Measurements from ENCODE around the gene UGT2B17. TPM values are rescaled to one million over a fixed set of nuclear protein-coding genes. Genes with fewer than 3 reads are reported as not detected.
"Not testable (repeated sequence)": the region's sequence is repeated elsewhere in the genome, so short reads cannot be mapped to it uniquely, and the experiment has no call there.

UGT2B17 gene
- total RNA-seq = not detected in 2 replicates

GRCh38 chr4:68576272-68577125, at the start of gene UGT2B17:
UGT2B17 (minus strand) TSS chr4:68576322; CDS start chr4:68568484, 7,838 bp downstream.
- no peak for DNase-seq (ENCODE audit: low read depth in 2 of 2)

- DNase-seq (ENCODE audit: low read depth in 2 of 2) = not testable (repeated sequence)
These were observed 46.6 kb upstream of the UGT2B17 start for GRCh38 chr4:68622731-68623130.

GRCh38 chr4:68617003-68617698, 41.0 kb upstream of the UGT2B17 start:
- DNase-seq (ENCODE audit: low read depth in 2 of 2) = no peak

- DNase-seq (ENCODE audit: low read depth in 2 of 2) = no peak
These were observed 39.7 kb upstream of the UGT2B17 start for GRCh38 chr4:68615699-68616422.

DNA sequence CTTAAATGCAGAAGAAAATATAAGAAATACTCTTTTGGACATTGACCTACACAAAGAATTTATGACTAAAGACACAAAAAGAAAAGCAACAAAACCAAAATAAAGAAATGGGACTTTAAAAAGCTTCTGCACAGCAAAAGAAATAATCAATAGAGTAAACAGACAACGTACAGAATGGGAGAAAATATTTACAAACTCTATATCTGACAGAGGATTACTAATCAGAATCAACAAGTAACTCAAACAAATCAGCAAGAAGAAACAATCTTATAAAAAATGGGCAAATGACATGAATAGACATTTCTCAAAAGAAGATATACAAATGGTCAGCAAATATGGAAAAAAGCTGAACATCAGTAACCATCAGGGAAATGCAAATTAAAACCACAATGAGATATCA, 37.6 kb upstream of the UGT2B17 start:
- no peak for DNase-seq (ENCODE audit: low read depth in 2 of 2)

- DNase-seq (ENCODE audit: low read depth in 2 of 2) = no peak
These were observed 30.1 kb upstream of the UGT2B17 start for GRCh38 chr4:68606240-68606639.

GRCh38 chr4:68599150-68599549, 23.0 kb upstream of the UGT2B17 start:
- DNase-seq (ENCODE audit: low read depth in 2 of 2) = no peak

DNA sequence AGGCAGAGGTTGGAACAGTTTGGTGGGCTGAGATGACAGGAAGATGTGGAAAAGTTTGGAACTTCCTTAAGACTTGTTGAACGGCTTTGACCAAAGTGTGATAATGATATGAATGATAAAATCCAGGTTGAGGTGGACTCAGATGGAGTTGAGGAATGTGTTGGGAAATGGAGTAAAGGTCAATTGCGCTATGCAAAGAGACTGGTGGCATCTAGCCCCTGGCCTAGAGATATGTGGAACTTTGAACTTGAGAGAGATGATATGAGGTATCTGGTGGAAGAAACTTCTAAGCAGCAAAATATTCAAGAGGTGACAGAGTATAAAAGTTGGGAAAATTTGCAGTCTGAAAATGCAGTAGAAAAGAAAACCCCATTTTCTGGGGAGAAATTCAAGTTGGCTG, 21.4 kb upstream of the UGT2B17 start:
- DNase-seq (ENCODE audit: low read depth in 2 of 2) = no peak

DNA sequence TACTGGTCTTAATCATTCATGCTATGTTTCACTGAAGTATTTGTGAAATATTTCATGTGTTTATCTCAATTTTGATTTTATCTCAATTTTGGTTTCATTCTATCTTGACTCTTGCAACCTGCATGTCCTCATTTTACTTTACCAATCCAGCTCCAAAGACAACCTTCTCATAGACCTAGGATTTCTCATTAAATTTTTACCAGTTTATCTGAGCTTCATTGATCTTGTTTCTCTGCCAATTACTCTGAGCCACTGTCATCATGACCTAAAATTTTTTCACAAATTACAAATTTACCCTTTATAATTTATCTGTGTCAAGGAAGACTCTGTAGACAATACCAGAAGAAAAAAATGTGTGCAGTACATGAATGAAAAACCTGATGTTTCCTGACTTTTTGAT, 18.6 kb upstream of the UGT2B17 start:
- DNase-seq (ENCODE audit: low read depth in 2 of 2) = no peak

DNA sequence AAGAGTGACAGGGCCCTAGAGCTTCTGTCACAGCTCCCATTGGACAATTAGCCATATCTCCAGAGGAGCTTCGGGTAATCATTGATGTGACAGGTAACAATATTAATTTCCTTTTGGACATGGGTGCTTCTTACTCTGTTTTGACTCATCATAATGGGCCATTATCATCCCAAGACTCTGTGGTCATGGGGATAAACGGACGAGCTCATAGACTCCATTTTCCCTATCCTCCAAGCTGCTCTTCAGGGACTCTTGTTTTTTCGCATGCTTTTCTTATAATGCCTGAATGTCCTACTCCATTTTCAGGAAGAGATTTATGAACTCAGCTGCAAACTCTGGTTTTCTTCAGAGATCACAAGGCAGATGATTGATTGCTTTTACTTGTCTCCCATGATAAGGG, 17.0 kb upstream of the UGT2B17 start:
- no peak for DNase-seq (ENCODE audit: low read depth in 2 of 2)

DNA sequence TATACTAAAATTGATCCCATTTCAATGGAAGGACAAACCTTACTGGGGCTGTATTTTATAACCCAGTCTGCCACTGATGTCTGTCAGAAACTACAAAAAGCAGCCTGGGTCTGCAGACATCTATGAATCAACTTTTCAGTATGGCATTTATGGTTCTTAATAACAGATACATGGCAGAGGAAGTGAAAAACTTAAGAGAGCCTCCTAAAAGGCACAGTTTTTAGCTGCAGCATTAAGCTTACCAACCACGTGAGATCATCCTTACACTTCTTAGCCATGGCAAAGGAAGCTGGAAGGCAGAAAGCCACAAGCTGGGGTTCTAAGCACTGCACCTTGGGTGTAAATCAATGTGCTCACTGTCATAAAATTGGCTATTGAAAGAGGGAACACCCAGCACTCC, 16.6 kb upstream of the UGT2B17 start:
- DNase-seq (ENCODE audit: low read depth in 2 of 2) = no peak

GRCh38 chr4:68591204-68591603, 15.1 kb upstream of the UGT2B17 start:
- no peak for DNase-seq (ENCODE audit: low read depth in 2 of 2)

DNA sequence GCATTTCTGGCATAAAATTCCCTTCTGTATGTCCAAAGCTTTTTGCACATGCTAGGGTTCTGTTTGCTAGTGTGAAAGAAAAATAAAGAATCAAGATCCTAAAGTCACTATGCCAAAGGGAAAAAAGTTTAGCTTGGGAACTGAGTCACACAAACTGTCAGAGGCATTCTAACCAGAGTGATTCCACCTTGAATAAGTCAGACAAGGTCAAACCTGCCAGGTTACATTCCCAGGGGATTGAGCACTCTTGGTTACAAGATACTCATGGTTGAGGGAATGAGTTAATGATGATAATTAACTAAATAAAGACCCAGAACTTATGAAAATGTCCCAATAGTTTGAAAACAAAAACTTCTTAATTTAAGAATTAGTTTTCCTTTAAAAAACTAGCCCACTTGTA, 13.7 kb upstream of the UGT2B17 start:
- DNase-seq (ENCODE audit: low read depth in 2 of 2) = no peak

GRCh38 chr4:68582339-68582717, 6.2 kb upstream of the UGT2B17 start:
- DNase-seq (ENCODE audit: low read depth in 2 of 2) = no peak

DNA sequence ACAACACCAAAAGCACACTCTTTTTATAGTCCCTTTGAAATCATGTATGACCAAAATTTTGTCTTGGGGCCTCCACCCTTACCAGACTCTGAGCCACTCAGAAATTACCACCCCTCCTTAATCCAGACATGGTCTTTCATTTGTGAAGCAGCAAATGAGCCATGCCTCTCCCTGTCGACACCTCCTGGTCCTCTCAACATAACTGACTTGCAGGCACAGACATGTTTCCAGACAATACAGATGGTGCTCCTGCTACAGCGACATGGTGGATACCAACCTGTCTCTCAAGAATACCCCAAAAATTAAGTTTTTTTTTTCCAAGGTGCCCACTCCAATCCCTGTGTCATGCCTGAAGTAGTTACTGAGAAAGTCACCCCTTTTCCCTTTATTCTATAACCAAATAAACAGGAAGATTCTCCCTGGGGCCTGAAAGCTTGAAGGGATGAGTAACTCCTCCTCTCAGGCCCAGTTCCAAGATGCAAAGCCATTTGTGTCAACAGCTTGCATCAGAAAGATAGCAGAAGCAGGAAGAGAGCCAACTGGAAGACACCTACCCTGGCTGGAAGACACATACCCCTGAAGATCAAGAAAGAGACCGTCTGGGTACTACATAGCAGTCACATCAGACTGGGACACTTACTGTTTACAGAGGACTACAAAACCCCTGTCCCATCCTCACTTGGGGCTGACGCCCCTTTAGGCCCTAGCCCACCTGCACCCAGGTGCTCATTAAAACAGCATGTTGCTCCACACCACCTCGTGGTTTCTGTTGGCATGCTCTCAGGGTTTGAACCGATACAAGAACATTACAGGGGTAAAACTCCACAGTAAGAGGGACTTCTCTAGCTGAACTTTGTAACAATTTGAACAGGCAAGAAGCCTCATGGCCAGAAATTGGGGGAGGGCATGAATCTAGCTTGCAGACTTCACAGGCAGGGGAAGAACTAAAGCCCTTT, 5.5 kb upstream of the UGT2B17 start:
- DNase-seq (ENCODE audit: low read depth in 2 of 2) = no peak

DNA sequence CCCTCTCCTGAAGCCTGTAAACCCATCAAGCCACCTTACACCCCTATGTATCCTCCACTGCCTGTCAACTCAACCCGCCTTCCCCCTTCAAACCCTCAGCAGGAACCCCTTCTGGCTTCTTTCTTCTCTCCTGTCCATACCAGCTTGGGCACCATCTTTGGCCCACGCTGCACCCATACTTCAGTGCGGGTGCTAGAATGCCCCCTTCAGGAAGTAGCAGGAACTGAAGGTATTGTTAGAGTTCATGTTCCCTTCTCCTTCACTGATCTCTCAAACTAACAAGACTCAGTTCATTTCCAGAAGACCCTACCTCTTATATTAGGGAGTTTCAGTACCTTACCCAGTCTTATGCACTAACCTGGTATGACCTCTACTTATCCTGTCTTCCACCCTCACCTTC, 1.5 kb upstream of the UGT2B17 start:
- no peak for DNase-seq (ENCODE audit: low read depth in 2 of 2)

- DNase-seq (ENCODE audit: low read depth in 2 of 2) = not testable (repeated sequence)
These were observed 486 bp downstream of the UGT2B17 start for GRCh38 chr4:68575636-68576035.

GRCh38 chr4:68575081-68575480, 1.0 kb downstream of the UGT2B17 start:
- DNase-seq (ENCODE audit: low read depth in 2 of 2) = no peak

- DNase-seq (ENCODE audit: low read depth in 2 of 2) = no peak
These were observed 3.4 kb downstream of the UGT2B17 start for GRCh38 chr4:68572653-68573170.

- no peak for DNase-seq (ENCODE audit: low read depth in 2 of 2)
These were observed 6.0 kb downstream of the UGT2B17 start for GRCh38 chr4:68570122-68570507.

Measured in dermis microvascular lymphatic vessel endothelial cell (primary cell).